GM19023 (cell line): ENCODE measurements around the gene PALB2.

Experiments
- ATAC-seq: cut with Tn5 transposase; IDR thresholded peaks from one replicate; pipeline ENCODE4 v1.9.1; 2021; ENCODE audit warnings: mild to moderate bottlenecking, moderate library complexity; ENCODE audit not compliant: unreplicated experiment

The PALB2 gene

DNA sequence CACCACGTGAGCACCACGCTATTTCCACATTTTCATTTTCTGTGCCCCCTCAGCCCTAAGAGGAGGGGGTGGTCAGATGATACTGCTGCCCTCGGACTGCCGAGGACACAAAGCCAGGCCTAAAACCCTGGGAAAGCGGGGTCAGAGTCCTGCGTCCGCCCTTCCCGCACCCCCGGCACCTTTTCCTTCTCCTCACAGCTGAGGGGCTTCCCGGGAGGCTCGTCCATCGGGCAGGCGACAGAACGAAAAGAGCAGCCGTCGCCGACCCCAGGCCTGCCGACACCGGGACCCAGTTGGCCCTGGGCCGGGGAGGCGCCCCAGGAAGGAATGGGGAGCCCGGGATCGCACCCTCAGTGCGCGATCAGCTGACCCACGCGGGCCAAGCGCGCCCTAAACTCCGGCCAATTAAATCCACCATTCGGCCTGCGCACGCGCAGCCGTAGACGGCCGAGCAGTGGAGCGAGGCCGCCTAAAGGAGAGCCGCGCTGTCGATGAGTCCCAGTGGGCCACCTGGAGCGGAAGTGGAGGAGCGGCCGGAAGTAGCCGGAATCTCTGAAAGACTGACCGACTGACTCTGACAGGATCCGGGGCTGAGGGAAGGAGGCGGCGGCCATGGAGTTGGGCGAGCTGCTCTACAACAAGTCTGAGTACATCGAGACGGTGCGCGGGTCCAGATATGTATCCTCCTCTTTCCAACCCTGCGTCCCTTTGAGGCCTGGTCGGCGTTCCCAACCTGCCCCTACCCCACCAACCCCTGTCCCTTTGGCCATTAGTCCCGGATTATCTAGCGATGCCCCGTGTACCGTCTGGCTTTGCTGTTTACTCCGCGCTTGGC, at the start of gene PALB2, which contains the start of gene DCTN5:
Gene PALB2 (minus strand): TSS at position 380 of the 835 bp plus-strand sequence. CDS start 153 bp downstream, at position 227.
Gene DCTN5 (plus strand): TSS at position 536 of the 835 bp plus-strand sequence. CDS start 77 bp downstream, at position 613.
- peak; percentile 98 for ATAC-seq

DNA sequence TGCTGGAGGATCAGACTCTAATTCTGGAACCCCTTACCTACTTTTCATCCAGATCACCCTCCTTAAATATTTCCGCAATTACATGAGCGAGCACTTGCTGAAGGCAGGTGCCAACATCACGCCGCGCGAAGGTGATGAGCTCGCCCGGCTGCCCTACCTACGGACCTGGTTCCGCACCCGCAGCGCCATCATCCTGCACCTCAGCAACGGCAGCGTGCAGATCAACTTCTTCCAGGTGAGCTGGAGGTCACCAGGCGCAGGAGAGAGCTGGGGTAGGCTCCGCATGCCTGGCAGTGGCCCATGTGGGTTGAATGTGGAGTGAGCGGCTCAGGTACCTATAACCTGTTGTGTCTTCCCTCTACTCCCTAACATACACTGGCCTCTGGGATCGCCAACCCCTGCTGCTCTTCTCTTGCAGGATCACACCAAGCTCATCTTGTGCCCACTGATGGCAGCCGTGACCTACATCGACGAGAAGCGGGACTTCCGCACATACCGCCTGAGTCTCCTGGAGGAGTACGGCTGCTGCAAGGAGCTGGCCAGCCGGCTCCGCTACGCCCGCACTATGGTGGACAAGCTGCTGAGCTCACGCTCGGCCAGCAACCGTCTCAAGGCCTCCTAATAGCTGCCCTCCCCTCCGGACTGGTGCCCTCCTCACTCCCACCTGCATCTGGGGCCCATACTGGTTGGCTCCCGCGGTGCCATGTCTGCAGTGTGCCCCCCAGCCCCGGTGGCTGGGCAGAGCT, 48.5 kb upstream of the PALB2 start:
- no peak for ATAC-seq

DNA sequence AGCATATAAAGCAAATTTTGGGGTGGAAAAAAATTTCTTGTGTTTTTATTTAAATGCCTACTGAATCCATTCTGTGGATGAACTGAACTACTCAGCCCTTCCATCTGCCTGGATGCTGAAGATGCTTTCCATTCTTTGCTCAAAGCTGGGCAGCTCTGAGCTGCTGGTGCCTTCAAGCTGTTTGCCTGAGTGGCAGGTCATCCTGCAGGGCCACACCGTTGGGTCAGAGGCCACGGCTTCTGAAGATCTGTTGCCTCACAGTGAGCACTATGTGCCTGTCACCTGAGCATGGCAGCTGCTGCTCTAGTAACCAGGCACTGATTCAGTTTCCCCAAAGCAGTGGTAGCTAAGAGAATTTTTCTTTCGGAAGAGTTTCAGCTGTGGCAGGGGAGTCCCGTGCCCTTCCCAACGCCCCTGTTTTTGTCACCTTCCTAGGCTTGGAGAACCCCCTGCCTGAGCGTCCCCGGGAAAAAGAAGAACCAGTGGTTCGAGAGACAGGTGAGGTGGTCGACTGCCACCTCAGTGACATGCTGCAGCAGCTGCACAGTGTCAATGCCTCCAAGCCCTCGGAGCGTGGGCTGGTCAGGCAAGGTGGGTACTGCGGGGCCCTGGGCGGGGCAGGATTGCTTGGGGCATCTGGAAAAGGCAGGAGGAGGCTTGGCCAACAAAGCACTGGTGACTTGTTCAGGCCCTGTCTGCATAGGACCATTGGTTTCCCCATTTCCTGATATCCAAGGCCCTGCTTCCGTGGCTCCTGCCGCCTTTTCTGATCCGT, 46.1 kb upstream of the PALB2 start:
- ATAC-seq = no peak

DNA sequence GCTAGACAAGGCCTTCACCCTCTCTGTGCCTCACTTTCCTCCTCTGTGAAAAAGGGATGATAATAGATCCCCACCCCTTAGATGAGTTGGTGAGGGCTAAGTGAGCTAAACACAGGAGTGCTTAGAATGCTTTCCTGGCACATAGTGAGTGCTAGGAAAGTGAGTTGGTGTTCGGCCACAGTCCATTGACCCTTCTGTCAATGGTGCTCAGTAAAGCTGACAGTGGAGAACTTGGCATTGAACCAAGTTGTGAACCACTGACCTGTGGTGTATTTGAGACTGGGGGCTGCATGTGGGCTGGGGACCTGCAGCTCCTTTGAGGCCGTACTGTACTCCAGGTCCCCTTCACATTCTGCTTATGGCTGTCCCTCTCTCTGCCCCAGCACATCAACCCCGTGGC, 42.4 kb upstream of the PALB2 start:
- ATAC-seq = no peak

DNA sequence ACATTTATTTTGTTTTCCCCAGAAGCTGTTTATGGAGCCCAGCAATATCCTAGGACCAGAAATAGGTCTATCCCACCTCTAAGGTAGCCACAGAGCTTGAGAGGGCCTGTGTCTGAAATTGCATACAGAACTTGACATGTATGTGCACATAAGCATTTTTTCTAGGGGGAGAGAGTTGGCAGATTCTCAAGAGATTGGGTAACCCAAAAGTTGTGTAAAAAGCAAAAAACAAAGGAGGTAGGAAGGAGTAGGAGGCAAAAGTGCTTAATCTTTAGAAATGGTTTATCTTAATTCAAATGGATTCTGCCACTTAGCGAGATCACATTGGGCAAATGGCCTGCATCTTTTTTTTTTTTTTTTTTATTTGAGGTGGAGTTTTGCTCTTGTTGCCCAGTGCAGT, 41.1 kb upstream of the PALB2 start:
- ATAC-seq = no peak

DNA sequence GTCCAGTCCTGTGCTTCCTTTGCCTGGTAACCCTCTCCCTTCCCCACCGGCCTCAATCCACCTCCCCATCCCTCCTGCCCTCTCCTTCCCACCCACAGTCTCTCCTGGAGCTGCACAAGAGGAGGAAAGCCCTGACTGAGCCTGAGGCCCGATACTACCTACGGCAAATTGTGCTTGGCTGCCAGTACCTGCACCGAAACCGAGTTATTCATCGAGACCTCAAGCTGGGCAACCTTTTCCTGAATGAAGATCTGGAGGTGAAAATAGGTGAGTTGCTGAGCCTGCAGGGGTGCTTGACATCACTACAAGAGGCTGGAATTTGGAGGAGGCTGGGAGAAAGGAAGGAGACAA, 38.9 kb upstream of the PALB2 start:
- no peak for ATAC-seq

DNA sequence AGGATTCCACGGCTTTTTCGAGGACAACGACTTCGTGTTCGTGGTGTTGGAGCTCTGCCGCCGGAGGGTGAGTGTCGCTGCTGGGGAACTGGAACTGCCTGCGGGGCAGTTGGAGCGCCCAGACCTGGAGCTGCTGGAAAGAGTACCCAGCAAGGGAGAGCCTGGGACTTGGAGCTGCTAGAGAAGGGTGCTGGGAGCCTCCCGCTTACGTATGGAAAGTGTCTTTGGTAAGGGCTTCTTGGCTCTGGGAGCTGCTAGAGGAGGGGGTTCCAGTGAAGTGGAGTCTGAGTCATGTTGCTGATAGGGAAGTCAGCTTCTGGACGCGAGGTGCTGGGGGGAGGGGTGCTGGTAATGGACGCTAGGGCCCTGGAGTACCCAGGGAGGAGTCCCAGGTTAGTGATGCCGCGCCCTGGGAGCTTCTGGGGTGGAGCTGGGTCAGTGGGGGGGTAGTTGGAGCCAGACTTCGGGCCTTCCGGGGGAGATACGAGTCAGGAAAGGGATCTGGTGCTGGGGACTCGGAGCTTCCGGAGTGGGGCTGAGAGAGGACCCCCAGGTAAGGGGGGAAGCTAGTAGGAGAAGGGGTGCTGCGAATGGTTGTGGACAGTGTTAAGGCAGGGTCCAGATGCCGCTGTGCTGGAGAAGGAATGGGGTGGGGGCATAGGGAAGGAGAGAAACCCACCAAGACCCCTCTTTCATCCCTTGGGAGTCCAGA, 38.3 kb upstream of the PALB2 start:
- ATAC-seq = no peak

DNA sequence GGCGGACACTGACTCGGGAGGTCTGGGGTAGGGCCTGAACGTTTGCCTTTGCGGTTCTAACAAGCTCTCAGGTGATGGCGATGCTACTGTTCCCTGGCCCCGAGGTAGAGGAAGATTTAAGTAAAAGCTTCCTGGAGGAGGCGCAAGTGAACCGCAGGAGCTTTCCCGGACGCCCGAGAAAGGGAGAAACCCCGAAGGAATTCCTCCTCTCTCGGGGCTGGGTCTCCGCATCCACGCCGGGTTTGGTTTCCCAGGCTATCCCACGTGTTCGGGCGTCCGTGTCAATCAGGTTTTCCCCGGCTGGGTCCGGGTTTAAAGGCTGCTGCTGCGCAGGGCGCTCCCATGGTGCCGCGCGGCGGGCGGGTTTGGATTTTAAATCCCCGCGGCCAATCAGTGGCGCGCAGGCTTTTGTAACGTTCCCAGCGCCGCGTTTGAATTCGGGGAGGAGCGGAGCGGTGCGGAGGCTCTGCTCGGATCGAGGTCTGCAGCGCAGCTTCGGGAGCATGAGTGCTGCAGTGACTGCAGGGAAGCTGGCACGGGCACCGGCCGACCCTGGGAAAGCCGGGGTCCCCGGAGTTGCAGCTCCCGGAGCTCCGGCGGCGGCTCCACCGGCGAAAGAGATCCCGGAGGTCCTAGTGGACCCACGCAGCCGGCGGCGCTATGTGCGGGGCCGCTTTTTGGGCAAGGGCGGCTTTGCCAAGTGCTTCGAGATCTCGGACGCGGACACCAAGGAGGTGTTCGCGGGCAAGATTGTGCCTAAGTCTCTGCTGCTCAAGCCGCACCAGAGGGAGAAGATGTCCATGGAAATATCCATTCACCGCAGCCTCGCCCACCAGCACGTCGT, 37.5 kb upstream of the PALB2 start, which contains the start of gene PLK1:
Gene PLK1 (plus strand): TSS at position 460 of the 844 bp plus-strand sequence. CDS start 44 bp downstream, at position 504.
- peak; percentile 84 for ATAC-seq

DNA sequence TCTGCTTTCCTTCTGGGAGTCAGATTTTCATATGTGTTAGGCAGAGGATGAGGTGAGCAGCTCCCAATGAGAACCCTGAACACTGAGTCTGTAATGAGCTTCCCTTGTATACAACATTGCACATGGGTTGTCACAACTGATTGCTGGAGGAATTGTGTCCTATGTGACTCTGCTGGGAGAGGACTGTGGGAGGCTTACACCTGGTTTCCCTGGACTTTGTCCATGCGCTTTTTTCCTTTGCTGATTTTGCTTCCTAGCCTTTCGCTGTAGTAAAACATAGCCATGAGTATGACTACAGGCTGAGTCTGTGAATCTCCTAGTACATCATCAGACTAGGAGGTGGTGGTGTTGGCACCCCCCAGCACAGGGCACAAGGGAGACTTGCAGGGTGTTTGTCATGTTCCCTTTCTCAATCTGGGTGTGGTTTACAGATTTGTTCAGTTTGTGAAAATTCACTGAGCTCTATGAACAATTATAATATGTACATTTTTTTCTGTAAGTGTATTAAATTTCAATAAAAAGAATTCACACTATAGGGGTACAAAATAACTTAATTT, 35.9 kb upstream of the PALB2 start:
- no peak for ATAC-seq

DNA sequence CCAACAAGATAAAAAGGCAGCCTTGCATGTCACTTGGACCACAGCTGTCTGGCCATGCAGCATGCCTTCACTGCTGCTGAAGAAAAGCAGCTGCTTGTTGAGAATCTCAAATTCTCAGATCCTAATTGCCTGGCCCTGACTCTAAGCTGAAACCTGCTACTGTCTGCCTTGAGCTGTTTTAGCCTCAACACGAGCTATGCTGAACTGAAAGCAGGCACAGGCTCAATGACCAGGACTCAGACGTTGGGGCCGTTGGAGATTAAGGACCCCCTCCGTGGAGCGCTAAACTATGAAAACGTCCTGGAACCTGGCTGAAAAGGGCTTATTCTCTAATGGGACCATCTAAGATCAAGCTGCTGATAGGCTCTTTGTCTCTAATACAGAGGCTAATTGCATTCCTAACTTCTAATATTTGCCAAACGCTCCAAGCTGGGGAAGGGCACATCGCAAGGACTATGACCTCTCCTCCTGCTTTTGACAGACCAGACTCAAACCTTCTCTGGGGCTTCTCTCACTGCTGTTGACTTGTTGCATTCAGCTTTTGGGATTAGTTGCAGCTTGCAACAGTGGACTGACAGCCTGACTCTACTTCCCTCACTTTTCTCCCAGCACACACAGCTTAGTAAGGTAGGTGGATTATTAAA, 33.0 kb upstream of the PALB2 start:
- no peak for ATAC-seq

DNA sequence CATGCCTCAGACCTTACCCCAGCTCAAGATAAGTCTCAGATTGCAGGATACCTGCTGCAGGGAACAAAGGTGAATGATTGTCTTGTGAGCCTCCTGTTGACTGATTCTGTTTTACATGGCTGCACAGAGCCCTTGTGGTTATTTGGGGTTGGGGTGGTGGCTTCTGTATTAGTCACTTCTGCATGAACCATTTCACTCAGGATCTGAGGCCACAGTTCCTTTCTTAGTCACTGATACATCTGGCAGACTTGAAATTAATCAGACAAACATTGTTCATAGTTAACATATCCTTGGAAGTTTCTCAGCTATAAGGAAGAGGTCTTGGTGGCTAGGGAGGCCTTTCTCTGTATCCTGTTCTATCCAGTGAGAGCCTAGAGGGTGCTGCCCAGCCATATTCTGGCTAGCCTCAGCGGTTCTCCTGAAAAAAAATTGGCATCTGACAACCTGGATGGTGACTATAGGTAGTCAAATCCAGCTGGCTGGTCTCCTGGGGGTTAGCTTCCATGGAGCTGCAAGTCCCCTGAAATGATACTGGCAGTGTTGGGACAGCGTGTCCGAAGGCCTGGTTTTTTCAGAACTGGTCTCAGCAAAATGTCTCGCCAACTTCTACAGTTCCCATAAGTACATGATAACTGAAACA, 29.1 kb upstream of the PALB2 start:
- peak; percentile 89 for ATAC-seq

DNA sequence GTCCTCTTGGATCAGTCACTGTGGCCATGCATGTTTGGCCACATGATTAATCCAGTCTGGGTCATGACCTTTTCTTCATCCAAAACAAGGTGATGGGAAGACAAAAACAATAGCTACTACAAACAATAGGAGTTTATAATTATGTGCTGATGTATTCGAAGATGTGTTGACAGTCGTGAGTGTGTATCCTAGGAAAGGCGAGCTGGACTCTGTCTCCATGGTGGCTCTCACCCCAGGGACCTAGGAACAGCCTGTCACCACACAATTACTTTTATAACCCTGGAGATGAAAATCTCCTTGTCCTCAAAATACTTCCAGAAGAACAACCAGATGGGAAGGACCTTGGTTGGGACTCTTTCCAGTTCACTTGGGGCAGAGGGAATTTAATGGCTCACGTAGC, 27.8 kb upstream of the PALB2 start:
- no peak for ATAC-seq

DNA sequence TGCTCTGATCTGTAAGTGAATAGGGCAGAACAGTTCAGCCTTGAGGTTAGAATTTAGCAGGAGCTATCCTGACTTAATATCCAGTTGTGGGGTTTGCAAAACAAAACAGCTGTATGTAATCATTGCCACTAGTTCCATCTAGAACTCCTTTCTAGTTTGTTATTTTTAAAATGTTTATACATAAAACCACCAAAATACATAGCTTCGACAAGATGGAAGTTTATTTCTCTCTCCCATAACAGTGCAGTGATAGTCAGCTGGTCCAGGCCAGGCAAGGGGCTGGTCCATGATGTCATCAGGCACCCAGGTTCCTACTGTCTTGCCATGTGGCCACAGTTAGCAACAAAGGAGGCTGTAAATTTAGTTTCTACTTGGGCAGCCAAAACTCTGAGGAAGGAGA, 27.1 kb upstream of the PALB2 start:
- ATAC-seq = no peak

DNA sequence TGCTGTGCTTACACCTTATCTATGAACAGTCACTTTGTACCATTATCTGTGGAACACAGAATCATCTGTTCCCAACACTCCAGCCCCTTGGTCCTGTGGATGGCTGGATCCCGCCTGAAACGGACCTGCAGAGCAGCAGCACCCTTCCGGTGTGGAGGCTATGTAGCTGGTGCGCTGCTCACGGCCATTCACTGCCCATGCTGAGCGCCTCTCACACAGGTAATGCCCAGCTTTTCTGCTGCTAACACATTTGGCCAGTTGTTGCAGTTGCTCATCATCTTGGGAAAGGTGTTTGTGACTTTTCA, 26.2 kb upstream of the PALB2 start:
- ATAC-seq = no peak

DNA sequence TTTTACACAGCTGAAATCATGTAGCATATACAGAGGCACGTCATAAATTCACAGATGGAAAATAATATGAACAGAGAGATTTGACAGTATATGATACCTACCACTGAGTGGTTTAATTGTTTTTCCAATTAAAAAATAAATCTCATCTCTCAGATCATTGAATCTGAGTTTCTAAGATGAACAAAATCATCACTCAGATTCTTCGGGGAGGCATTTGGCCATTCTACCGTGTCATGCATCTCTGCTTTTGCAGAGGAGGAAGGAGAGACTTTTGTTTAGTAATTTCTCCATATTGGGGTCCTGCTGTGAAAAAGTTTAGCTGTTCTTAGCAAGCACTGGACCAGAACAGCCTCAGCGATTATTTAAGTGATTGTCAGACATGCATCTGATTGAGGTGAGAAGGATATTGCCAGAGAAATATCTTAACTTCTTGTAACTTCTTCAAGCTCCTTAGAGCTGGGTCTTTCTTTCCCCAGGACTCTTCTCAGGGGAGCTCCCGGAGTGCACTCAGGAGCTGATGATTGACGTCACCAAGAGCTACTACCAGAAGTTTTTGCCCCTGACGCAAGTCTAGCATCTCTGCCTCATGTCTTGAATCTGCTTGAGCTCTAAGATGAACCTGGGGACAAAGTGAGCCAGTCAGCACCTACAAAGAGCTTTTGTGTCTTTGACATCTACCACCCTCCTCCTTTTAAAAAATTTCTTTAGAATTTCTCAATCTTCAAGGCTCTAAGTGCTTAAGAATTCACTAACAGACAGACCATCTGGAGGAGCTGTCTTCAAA, 25.7 kb upstream of the PALB2 start:
- no peak for ATAC-seq

DNA sequence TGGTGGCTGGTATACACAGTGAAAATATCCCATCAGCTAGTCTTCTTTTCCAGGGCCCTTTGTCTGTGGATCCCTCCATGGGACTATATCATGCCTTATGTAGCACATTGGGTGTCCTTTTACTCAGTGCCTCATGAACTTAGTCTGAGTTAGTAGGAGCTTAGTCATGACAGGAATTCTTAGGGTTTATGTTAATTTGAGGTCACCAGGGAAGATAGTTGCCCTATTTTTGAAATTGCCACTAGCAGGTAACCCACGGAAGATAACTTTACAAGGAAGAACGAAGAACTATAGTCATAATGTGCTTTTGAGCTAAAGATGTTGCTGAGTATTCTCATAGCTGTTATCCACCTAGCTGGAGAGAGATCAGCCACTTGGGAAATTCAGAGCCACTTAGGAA, 22.8 kb upstream of the PALB2 start:
- ATAC-seq = no peak

DNA sequence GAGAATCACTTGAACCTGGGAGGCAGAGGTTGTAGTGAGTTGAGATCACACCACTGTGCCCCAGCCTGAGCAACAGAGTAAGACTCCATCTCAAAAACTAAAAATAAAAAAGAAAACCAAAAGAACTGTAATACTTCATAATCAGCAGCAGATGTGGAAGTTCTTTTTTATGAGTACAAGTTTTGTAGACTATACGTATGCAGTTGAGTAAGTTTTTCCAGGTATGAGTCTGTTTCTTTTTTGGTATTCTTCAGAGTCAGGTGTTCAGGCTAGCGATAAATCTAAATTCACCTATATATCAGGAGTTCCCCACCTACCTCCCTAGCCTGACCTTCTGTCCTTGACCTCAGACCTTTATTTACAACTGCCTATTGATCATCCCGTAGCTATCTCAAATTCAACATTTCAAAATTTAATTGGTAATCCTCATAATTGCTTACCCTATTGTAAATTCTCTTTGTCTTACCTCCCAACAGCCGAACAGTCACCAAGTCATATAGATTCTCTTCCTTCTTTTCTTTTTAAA, 10.9 kb upstream of the PALB2 start:
- ATAC-seq = no peak
